ENCODE results near the gene MYH1. TPM values are rescaled to one million over a fixed set of nuclear protein-coding genes. Genes with fewer than 3 reads are reported as not detected.
"Not testable (repeated sequence)": the region's sequence is repeated elsewhere in the genome, so short reads cannot be mapped to it uniquely, and the experiment has no call there.

MYH1 gene
- total and polyA plus RNA-seq, 3 donors from 2014 or later = 0.47 to 3.0 (median 0.93) TPM

DNA sequence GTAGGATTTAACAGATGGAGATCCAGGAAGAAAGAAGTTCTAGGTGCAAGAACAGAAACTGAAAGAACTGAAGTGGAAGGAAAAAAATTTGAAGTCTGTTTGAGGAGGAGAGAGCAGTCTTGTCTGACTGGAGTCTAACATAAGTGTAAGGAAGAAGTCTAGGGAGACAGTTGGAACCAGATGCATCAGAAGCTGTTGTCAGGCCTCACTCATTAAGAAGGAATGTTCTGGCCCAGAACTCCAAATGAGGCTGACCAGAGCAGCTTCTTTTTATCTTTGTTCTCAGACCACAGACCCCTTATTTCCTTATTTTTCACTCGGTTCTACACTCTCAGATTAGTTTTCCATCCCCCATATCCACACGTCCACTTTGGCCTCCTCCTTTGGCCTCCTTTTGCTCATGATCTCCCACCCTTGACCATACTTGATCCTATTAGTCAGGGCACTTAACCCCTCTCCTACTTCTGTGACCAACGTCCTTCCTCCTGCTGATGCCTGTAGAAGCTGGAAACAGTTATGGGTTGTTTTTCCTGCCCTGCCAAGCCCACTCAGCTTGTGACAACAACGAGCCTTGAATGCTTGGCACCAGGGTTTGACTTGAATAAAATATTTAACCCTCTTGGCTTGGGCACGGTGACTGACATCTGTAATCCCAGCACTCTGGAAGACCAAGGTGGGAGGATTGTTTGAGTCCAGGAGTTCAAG lies 38.1 kb upstream of the MYH1 start:
- Histone ChIP-seq H3K36me3 (ENCODE audit: low read depth, missing control alignments) (no peaks in the 10 kb centered on the region), H3K27ac (no peak overlapping the region), H3K4me1 (no peaks in the 10 kb centered on the region), H3K9me3 (no peaks in the 10 kb centered on the region), H3K27me3 (no peaks in the 10 kb centered on the region), H3K4me3 (no peak overlapping the region)
- no peak for DNase-seq
- WGBS, 2 donors = 54 to 59% methylated on average over 5 of the region's 5 CpGs
- TF ChIP-seq, protein P1, sequence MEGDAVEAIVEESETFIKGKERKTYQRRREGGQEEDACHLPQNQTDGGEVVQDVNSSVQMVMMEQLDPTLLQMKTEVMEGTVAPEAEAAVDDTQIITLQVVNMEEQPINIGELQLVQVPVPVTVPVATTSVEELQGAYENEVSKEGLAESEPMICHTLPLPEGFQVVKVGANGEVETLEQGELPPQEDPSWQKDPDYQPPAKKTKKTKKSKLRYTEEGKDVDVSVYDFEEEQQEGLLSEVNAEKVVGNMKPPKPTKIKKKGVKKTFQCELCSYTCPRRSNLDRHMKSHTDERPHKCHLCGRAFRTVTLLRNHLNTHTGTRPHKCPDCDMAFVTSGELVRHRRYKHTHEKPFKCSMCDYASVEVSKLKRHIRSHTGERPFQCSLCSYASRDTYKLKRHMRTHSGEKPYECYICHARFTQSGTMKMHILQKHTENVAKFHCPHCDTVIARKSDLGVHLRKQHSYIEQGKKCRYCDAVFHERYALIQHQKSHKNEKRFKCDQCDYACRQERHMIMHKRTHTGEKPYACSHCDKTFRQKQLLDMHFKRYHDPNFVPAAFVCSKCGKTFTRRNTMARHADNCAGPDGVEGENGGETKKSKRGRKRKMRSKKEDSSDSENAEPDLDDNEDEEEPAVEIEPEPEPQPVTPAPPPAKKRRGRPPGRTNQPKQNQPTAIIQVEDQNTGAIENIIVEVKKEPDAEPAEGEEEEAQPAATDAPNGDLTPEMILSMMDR (IDR thresholded peaks at IDR 0.05) = no peak
- TF ChIP-seq POLR2A (IDR thresholded peaks at IDR 0.05) = no peak
- intact Hi-C loops (cut with DNase I; ENCODE audit: low total_unique reads) = no loop called here

DNA sequence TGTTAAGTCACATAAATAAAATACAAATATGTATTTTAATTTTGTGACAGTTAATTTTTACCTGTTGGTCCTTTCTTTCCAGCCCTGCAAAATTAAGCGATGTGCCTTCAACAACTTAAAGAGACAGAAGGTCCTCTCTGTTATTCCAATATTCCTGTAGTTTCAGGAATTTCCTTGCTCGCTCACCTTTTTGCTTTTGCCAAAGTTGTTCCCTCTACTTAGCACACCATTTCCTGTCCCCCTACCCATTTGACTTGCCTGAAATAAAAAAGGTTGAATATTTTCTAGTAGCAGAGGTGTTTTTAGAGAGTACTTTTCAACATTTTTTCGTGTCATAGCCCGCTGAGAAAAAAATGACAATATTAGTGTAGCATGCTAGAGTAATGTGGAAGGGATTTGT lies 31.7 kb upstream of the MYH1 start:
- no peak overlapping the region for H3K27ac ChIP-seq
- 83 to 84% methylated on average over 4 of the region's 4 CpGs for WGBS, 2 donors
- H3K4me3 ChIP-seq = no peak overlapping the region
- no peaks in the 10 kb centered on the region for H3K4me1 ChIP-seq
- no peaks in the 10 kb centered on the region for H3K36me3 ChIP-seq (ENCODE audit: low read depth, missing control alignments)
- TF ChIP-seq, protein P1 (IDR thresholded peaks at IDR 0.05) = no peak
- no peak for TF ChIP-seq POLR2A (IDR thresholded peaks at IDR 0.05)
- no peaks in the 10 kb centered on the region for H3K27me3 ChIP-seq
- no peak for DNase-seq
- intact Hi-C loops (cut with DNase I; ENCODE audit: low total_unique reads) = no loop called here
- no peaks in the 10 kb centered on the region for H3K9me3 ChIP-seq

DNA sequence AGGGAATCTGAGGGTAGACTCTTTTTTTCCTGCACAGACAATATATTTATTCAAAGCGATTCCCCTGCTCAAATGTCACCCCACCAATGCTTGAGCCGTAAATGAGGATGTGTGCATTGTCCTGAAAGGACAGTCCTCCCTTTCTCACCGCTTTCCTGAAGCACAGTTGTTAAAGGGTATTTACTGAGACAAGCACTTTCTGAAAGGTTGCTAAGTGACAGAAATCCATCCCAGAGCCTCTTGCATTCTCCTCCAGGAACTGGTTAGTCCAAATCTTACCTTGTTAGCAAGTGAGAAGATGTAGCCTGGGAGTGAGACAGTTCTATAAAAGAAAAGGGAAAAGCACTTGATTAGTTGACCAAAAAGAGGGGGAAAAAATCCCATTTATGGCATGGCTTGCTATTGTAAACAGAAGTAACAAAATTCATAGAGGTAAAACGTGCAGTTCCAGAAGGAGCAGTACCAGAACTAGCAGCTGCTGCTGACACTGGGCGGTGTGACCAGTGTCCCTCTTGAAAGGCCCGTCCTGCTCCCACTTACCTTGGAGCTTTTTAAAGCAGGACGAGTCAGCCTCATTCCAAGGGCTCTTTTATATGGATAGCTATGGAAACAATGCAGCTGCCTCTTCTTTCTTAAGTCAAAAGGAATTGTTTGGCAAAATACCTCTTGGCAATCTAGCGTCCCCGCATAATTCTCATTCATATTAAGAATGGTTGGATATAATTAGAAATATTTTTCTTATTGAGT lies 30.9 kb upstream of the MYH1 start, which contains the start of gene MYH2:
Gene MYH2, minus strand, starts transcription at position 563 of the 747 bp plus-strand sequence. CDS start 1,738 bp downstream, outside the sequence.
- no peak for DNase-seq
- no peaks in the 10 kb centered on the region for H3K4me1 ChIP-seq

DNA sequence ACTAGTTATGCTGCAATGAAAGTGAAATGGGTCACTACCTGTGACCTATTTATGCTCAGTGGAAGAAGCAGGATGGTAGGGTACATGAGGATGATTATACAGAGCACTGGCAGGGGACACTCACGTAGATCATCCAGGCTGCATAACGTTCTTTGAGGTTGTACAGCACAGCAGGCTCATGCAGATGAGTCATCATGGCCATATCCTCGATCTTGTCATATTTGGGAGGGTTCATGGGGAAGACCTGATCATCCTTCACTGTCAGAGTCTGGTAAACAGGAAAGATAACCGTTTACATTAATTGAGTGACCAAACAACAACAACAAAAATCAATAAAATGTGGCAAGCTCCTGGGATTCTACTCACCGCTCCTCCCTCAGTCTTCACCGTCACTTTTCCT lies 29.0 kb upstream of the MYH1 start:
- no peak for DNase-seq
- intact Hi-C loops (cut with DNase I; ENCODE audit: low total_unique reads) = no loop called here
- Histone ChIP-seq H3K4me1 (no peaks in the 10 kb centered on the region), H3K36me3 (ENCODE audit: low read depth, missing control alignments) (no peaks in the 10 kb centered on the region), H3K27me3 (no peaks in the 10 kb centered on the region), H3K27ac (no peak overlapping the region), H3K9me3 (no peaks in the 10 kb centered on the region), H3K4me3 (no peak overlapping the region)
- no peak for TF ChIP-seq POLR2A (IDR thresholded peaks at IDR 0.05)
- TF ChIP-seq, protein P1 (IDR thresholded peaks at IDR 0.05) = no peak
- 90 to 93% methylated on average over 6 of the region's 6 CpGs for WGBS, 2 donors

More for the DNA sequence above, 30.9 kb upstream of the MYH1 start, which contains the start of gene MYH2:
- Histone ChIP-seq H3K27ac (no peak within 1 kb of the TSS), H3K4me3 (no peak within 1 kb of the TSS), H3K27me3 (no peaks in the 10 kb centered on the region), H3K9me3 (no peaks in the 10 kb centered on the region), H3K36me3 (ENCODE audit: low read depth, missing control alignments) (no peaks in the 10 kb centered on the region)
- WGBS, 2 donors = 63 to 70% methylated on average over 9 of the region's 9 CpGs
- no peak for TF ChIP-seq POLR2A (IDR thresholded peaks at IDR 0.05)
- TF ChIP-seq, protein P1 (IDR thresholded peaks at IDR 0.05) = no peak
- intact Hi-C loops (cut with DNase I; ENCODE audit: low total_unique reads) = no loop called here

DNA sequence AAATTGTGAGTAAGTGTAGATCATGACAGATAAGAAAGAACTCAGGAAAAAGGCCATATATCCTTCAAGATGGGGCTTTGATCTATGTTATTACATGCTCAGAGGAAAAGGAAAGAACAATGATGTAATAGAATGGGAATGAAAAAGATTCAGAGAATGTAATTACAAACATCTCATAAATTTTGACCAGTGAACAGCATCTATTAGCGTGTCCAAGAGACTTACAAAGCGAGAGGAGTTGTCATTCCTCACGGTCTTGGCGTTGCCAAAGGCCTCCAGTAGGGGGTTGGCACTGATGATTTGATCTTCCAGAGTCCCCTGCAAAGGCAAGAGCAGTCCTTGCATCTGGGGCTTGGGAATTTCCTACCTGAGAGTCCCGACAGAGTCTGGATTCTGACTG lies 25.1 kb upstream of the MYH1 start:
- H3K9me3 ChIP-seq; H3K27ac ChIP-seq; intact Hi-C loops (cut with DNase I; ENCODE audit: low total_unique reads); H3K4me3 ChIP-seq; H3K36me3 ChIP-seq (ENCODE audit: low read depth, missing control alignments); DNase-seq; H3K27me3 ChIP-seq; H3K4me1 ChIP-seq: not testable (repeated sequence)
- 46 to 51% methylated on average over 5 of the region's 5 CpGs for WGBS, 2 donors

DNA sequence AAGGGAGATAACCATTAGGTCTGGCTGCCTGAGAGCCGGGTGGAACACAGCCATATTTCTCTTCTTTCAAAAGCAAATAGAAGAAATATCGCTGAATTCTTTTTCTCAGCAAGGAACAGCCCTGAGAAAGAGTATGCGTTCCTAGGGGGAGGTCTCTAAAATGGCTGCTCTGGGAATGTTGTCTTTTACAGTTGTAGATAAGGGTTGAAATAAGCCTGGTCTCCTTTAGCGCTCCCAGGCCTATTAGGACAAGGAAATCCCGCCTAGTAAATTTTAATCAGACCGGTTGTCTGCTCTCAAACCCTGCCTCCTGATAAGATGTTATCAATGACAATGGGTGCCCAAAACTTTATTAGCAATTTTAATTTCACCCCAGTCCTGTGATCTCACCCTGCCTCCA lies 22.8 kb upstream of the MYH1 start:
- H3K27ac ChIP-seq; H3K4me1 ChIP-seq; DNase-seq; H3K36me3 ChIP-seq (ENCODE audit: low read depth, missing control alignments); H3K27me3 ChIP-seq; intact Hi-C loops (cut with DNase I; ENCODE audit: low total_unique reads); H3K4me3 ChIP-seq; H3K9me3 ChIP-seq: not testable (repeated sequence)
- 93% methylated on average over 6 of the region's 6 CpGs for WGBS, 2 donors

All from testis (tissue), 3 donors.